Omental fat pad (tissue), 4 donors: Measurements from ENCODE around the gene PNPLA5. TPM values are rescaled to one million over a fixed set of nuclear protein-coding genes. Genes with fewer than 3 reads are reported as not detected.
"Not testable (repeated sequence)": the region's sequence is repeated elsewhere in the genome, so short reads cannot be mapped to it uniquely, and the experiment has no call there.

Experiments used
- ATAC-seq: fragments of 150-250 bp; one replicate; pipeline ENCODE4 v1.9.1; 2016; ENCODE audit warnings: mild to moderate bottlenecking, moderate library complexity; ENCODE audit not compliant: low FRiP score
- DNase-seq: peaks from one replicate; pipeline ENCODE4 v3.0.0-alpha.2; 2019; ENCODE audit warnings: low spot score
- total RNA-seq, 4 donors: library from RNA; depleted of rRNA; stranded (reverse); fragments of >200 nt; gene quantifications; one replicate each; pipeline ENCODE4 v1.1.0, GENCODE V29; 2016
- TF ChIP-seq, protein P1 (sequence below), 3 donors: fragments of 450-650 bp; IDR thresholded peaks; one replicate each; pipeline ENCODE4 v1.5.1; 2016 to 2017; ENCODE audit warnings: antibody characterized with exemption in 3 of 3, mild to moderate bottlenecking in 3 of 3, moderate library complexity in 2 of 3

The PNPLA5 gene
- total RNA-seq, 4 donors from 2014 or later, result not detected

- ATAC-seq (no peak), DNase-seq (no peak)
- TF ChIP-seq, protein P1, sequence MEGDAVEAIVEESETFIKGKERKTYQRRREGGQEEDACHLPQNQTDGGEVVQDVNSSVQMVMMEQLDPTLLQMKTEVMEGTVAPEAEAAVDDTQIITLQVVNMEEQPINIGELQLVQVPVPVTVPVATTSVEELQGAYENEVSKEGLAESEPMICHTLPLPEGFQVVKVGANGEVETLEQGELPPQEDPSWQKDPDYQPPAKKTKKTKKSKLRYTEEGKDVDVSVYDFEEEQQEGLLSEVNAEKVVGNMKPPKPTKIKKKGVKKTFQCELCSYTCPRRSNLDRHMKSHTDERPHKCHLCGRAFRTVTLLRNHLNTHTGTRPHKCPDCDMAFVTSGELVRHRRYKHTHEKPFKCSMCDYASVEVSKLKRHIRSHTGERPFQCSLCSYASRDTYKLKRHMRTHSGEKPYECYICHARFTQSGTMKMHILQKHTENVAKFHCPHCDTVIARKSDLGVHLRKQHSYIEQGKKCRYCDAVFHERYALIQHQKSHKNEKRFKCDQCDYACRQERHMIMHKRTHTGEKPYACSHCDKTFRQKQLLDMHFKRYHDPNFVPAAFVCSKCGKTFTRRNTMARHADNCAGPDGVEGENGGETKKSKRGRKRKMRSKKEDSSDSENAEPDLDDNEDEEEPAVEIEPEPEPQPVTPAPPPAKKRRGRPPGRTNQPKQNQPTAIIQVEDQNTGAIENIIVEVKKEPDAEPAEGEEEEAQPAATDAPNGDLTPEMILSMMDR (IDR thresholded peaks at IDR 0.05), result no peak
Observed at GRCh38 chr22:43869799-43870198, 22.0 kb downstream of the PNPLA5 start.

DNA sequence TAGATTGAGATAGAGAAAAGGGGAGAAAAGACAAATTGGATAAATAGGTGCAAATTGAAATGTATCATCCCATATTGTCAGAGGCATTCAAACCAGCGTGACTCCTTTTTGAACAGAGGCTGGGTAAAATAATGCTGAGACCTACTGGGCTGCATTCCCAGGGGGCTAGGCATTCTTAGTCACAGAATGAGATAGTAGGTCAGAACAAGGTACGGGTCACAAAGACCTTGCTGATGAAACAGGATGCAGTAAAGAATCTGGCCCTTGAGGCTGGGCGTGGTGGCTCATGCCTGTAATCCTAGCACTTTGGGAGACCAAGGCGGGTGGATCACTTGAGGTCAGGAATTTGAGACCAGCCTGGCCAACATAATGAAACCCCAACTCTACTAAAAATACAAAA lies 22.8 kb downstream of the PNPLA5 start:
- ATAC-seq, DNase-seq: not testable (repeated sequence)

GRCh38 chr22:43867839-43868635 lies 23.8 kb downstream of the PNPLA5 start:
- no peak for DNase-seq
- no peak for ATAC-seq
- TF ChIP-seq, protein P1 (IDR thresholded peaks at IDR 0.05), result no peak

GRCh38 chr22:43862882-43863202 lies 29.0 kb downstream of the PNPLA5 start:
- DNase-seq, result no peak
- TF ChIP-seq, protein P1 (IDR thresholded peaks at IDR 0.05), result no peak
- no peak for ATAC-seq

DNA sequence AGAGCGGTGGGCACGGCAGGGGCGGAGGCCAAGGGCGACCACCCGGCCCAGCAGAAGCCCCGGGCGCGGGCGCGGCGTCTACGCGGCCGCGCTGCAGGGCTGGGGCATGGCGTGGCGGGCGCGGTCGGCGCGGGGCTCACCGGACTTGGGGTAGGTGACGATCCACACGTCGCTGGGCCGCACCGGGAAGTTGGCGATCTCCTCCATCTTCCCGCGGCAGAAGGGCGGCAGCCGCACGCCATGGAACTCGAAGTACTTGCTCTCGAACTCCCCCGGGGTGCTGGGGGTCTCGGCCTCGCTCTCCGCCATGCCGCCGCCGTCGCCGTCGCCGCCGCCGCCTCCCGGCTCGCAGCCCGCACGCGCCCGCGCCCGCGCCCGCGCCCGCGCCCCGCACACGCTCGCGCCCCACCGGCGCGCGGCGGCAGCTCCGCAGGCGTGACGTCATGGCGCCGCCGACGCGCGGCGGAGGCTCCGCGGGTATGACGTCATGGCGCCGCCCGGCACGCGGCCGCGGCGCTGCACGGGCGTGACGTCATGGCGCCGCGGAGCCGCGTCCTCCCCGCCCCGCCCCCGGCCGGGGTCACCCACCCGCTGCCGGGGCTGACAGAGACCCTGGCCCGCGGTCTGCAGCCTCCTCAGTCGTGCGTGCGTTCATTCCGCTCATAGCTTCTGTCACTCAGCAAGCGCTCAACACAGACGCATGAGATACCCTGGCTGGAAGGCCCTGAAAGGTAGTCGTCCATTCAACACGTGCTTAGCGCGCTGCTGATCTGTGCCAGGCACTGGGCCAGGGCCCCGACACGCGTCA lies 29.5 kb downstream of the PNPLA5 start, which contains the start of gene SULT4A1:
Gene SULT4A1, minus strand, starts transcription at position 440 of the 808 bp plus-strand sequence. Its CDS starts 131 bp downstream, at position 309.
- TF ChIP-seq, protein P1 (IDR thresholded peaks at IDR 0.05), result no peak
- ATAC-seq, result no peak
- DNase-seq, result no peak

- ATAC-seq (no peak), DNase-seq (no peak)
- TF ChIP-seq, protein P1 (IDR thresholded peaks at IDR 0.05), result no peak
Observed at GRCh38 chr22:43861529-43861928, 30.3 kb downstream of the PNPLA5 start.

- DNase-seq, result no peak
- ATAC-seq, result no peak
- TF ChIP-seq, protein P1 (IDR thresholded peaks at IDR 0.05), result no peak
Observed at GRCh38 chr22:43860831-43861230, 31.0 kb downstream of the PNPLA5 start.
